Fibroblast of upper back skin (primary cell): ENCODE measurements around the gene ATP9B.

Experiments
- DNase-seq: peaks from one replicate; pipeline ENCODE4 v3.0.0-alpha.2; 2013

The ATP9B gene

DNA sequence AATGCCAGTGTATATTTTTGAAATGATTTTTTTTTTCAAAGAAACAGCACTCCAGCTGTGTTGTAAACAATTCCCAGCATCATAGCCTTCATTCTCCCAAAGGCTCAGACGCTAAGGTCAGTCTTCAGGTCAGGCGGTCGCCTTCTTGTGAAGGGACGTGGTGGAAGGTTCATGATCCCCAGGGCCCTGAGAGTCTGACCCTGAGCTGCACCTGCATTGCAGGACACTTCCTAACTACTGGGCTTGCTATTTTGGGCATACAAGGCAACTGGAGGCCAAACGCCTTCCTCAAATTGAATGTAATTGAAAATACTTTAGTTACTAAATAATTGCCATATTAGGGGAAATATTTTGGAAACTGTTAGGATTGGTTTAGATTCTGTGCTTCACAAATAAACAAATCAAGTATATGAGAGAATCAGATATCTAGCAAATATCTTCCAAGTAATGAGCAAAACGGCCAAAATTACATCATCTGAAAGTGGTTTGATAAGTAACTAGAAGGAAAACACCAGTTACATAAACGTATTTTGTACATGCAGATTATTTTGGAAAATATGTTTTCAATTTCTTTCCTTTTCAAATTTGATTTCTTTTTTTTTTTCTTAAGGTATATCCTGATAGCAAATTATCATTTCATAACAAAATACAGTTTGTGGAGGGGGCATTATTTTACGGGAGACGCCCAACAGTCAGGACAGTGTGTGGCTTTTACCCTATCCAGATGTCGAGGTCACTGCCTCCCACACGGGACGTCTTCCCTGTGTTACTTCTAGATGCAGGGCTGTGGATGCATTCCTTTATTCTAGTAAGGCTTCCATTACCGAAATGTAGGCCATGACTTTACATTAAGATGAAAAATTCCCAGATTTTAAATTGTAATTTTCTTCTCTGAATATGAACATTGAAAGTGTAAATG lies 136.0 kb downstream of the ATP9B start:
- no peak for DNase-seq

DNA sequence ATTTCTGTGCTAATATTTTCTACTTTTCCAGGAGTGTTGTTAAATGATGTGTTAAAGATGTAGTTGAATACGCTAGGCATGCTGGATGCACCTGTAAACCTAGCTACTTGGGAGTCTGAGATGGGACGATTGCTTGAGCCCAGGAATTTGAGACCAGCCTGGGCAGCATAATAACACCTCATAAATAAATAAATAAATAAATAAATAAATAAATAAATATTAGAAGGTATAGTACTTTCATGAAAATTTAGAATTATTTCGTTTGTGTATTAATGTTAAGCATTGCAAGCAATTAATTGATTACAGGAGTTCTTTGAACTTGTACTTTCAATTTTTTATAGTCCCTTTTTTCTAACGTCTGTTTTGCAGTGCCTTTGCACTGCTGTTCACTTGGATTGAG lies 137.2 kb downstream of the ATP9B start:
- no peak for DNase-seq

DNA sequence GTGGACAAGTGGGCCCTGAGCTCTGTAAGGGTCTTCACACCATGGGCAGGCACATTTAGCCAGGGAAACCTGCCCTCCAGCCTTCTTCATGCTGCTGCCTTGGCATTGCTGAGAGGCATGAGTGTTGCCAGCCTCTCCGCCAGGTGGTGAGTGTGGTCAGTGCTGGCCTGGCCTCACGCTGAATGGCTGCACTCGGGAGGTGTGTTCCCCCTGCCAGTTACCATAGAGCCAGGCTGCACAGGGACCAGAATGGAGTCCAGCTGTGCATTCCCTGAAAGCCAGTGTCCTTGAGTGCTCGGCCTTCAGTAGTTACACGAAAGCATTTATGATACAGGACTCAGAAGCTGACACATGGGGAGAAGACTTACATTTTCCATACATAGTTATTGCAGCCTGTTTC lies 139.7 kb downstream of the ATP9B start:
- no peak for DNase-seq

DNA sequence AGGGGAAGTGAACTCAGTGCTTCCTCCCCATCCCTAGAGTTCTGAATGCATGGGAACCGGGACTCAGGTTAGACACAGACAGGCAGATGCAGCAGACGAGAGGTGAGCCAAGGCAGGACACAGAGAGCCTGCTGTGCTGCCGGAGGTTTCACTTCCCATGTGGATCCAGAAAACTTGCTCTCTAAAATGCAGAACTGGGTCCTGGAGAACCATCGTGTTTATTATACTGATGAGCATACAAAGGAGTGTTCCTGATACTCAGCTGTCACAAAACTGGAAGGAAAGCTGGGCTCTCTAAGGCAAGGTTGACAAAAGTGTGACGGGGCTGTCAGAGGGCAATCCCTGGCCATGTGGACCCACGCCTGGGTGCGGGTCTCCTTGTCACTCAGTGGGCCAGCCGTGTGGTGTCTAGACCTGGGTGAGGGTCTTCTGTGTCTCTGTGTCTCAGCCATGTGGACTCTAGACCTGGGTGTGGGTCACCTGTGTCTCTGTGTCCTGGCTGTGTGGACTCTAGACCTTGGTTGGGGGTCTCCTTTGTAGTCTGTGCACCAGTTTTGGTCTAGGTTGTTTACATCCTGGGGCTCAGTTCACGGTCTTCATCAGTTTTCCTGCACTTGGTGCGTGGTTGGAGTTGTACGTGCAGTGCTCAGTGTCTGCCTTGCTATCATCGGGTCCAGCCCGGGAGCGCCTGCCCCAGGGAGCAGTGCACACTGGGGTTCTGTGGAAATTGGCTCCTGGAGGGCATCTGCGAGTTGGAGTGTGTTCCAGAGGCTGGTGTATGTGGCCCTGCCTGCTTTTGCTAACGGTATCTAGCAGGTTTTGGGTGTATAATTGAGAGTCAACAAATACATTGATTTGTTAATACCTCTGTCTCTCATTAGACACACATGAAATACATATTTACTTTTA lies 141.1 kb downstream of the ATP9B start:
- no peak for DNase-seq

DNA sequence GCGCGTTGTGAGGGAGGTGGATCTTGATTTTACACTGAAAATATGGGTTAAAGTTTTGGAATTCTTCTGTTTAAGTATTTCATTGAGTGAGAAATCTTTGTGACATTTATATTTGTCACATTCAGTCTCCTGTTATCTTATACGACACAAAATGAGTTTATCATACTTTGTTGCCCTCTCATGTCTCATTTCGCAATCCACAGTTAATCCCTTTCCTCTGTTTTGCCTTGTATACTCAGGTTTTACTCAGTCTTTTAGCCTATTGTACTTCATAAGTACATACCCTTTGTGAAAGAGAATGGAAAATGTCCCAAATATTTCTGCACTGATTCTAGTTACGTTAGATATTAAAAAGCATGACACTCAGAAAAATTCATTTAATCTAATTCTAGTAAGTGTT lies 142.7 kb downstream of the ATP9B start:
- no peak for DNase-seq

DNA sequence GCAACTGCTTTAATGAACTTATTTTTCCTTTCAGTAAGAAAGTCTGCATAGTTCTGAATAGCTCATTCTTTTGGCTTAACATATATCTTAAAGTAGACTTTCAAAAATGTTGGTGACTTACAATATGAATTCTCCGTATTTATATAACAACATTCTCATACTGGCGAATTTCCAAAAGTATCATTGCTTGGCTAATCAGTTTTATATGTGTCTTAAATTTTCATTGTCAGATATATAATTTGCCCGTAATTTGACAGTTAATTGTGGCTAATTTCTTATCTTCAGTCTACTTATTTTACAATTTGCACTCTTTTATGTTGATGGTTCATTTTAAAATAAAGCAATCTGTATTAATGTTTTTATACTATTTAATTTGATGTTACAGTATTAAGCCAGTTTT lies 144.9 kb downstream of the ATP9B start:
- DNase-seq, result no peak

DNA sequence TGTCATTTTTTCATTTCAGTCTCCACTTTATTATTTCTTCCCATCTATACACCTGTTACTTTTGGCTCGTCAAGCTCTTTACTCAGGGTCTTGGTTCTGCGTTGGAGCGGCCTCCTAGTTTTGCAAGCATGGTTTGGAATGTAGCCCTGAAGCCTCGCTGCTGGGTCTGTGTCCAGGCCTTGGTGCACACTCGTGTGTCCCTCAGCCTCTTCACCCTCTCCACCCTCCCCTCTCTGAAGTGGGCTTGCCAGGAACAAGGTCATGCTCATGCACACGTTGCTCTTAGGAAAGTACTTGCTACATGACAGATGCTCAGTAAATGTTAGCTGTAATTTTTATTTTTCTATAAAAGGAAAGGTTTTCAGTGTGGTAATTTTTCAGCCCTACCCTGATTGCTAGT lies 147.0 kb downstream of the ATP9B start:
- DNase-seq, result no peak

DNA sequence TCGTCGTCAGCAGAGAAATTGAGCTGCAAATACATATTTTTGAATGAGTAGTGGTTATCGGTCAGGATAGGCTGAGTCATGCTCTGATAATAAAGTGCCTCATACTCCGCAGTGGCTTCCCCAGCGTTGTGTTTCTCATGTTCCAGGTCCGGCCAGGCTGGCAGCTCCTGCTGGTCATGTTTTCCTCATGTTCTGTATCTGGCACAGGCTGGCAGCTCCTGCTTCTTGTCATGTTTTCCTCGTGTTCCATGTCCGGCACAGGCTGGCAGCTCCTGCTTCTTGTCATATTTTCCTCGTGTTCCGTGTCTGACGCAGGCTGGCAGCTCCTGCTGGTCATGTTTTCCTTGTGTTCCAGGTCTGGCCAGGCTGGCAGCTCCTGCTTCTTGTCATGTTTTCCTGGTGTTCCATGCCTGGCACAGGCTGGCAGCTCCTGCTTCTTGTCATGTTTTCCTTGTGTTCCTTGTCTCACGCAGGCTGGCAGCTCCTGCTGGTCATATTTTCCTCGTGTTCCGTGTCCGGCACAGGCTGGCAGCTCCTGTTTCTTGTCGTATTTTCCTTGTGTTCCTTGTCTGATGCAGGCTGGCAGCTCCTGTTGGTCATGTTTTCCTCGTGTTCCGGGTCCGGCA lies 148.9 kb downstream of the ATP9B start:
- no peak for DNase-seq

DNA sequence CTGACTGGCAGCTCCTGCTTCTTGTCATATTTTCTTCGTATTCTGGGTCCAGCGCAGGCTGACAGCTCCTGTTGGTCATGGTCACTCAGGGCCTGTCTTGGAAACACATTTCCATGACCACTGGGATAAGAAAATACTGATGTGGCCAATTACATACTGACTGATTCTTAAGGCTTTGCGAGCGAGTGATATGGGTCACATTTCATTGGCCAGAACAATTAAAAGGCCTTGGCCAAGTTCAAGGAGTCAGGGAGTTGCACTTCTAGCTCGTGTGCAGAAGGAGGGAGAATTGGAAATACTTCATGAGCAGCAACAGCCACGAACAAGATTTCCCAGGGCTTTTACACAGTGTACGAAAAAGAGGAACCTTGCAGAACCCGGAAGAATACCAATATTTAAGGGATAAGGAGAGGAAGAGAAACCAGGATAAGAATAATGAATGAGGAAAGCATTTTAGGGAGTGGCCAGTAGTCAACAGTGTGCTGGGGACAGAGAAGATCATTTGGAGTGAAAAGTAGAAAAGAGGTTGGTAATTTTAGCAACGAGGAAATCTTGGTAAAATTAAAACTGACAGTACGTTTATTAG lies 149.5 kb downstream of the ATP9B start:
- DNase-seq, result no peak

DNA sequence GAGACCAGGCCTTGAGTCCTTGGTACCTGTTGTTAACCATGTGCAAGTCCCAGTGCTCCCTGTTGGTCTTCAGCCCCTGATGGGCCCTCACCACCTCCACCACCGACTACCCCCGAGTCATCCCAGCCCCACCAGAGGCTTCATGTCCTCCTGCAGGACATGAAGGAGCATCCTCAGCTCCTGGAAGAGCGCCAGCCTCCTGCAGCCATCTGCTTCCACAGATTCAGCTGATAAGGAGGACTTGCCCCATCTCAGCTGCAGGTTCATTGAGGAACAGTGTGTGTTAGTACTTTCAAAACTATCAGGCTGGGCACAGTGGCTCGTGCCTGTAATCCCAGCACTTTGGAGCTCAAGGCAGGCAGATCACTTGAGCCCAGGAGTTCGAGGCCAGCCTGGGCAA lies 151.9 kb downstream of the ATP9B start:
- no peak for DNase-seq

DNA sequence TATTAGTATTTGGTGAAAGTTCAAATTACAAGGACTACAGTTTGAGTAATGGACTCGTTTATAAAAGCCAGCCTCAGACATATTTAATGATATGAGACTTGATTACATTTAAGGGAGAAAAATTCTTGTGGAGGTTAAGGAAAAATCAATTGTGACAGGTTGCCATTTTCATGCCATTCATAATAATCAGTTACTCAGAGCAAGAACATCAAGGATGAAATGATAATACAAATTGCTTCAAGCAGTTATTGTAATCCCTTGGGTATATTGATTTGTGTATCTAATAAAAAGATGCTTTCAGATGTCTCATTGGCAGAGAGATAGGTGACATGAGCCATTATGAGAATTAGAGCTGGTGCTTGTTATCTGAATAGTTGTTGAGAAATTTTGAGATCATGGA lies 153.6 kb downstream of the ATP9B start:
- no peak for DNase-seq

DNA sequence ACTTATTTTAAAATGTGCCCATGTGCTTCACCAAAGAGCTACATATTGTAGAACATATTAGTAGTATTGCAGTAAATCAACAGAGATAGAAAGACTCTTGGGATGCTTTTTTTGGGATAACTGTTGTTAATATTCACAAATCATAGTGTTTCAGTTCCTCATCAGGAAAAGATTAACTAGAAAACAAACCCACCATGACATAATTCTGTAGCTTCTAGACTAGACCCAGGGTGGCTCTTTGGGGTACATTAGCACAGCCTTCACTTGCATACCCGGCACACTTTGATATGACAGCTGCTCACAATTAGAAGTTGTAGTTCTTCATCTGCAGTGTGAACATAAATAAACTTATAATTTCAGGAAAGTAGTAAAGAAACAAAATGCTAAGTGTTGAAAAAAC lies 154.2 kb downstream of the ATP9B start:
- DNase-seq, result no peak

DNA sequence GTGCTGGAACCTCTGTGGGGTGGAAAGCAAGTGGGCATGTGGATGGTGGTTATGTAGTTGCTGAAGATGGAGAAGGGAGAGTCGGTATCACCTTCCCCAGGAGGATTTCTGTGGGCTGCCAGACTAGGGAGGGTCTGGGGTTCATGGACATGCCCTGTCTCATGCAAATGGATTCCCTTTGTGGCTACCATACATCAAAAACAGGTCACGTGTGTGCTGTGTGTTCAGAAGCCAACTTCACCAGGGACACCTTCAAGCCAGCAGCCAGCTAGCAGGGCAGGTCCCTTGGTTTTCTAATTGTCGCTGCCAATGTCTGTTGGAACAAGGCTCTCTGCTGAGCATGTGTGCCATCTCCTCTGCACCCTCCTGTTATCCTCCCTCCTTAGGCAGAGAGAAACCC lies 155.2 kb downstream of the ATP9B start:
- no peak for DNase-seq

DNA sequence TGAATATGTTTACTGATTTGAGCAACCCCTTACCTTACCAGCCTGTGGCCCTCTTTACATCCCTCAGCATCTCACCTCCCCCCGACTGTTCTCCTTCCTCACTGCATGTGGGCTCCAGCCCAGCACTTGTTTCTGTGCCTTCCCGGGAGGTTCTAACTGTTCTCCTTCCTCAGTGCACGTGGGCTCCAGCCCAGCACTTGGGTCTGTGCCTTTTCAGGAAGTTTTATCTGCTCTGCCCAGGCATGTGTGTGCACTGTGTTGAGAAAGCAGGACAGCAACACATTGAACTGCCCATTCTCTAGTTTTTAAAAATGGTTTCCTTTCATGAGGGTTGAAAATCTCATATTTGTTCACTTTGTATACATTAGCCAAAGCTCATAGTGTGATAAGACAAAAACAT lies 158.4 kb downstream of the ATP9B start:
- DNase-seq, result no peak

DNA sequence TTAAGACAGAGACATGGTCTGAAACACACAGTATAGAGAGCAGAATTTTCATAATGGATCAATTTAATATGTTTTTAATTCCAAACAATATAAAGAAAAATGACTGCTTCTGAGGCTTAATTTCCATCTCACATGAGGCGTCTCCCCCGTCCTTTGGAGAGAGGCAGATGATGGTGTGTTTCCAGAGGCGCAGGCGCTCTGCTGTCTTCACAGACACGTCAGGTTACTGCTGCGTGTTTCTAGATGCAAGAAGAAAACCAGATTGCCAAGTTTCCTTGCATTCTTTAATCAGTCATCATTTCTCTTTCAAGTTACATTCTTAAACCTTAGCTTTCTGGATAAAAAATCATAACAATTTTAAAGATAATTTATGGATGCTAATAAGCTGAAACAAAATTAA lies 160.2 kb downstream of the ATP9B start:
- no peak for DNase-seq

DNA sequence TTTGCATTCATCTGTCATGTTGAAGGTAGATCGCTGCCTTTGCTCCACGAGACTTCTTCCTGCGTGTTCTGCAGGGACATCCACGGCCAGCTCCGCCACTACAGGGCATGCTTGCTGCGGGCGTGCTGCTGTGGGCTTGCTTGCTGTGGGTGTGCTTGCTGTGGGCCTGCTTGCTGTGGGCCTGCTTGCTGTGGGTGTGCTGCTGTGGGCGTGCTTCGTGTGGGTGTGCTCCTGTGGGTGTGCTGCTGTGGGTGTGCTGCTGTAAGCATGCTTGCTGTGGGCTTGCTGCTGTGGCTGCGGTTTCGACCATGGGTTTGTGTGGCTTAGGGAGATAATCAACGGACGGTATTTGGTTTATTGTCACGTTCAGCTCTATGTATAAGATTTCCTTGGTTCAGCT lies 165.2 kb downstream of the ATP9B start:
- DNase-seq, result no peak

DNA sequence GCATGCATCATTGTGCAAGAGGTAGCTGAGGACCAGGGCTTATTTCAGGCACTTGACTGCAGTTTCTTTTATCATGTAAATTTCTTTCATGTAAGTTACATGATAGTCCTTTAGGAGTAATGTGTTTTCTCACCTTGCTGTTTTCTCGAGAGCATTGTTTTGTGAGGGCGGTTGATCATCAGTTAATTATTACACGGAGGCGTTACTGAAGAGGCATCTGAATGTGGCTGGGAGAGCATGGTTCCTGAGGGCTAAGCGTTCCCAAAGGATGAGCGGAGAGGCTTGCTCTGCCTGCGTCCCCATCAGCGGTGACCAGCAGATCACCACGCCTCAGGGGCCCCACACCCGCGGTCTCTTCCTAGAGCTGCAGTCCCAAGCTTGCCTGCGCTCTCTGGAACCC lies 170.4 kb downstream of the ATP9B start:
- no peak for DNase-seq

DNA sequence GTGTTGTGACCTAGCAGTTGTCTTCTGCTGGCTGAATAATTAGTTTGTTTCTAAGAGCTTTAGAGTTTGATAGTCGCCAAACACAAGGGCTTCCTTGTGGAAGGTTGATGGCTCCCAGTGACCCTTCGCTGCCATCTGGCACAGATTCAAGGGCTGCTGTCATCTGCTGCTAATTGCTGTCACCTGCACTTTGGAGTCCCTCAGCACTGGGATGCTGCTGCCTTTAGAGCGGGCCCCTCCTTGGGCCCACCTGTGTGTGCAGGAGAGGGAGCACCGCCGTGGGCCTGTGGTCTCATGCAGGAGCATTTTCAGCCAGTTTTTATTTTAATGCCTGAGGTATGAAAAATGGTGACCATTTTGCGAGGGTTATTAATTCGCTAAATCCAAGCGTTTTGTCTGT lies 172.6 kb downstream of the ATP9B start:
- no peak for DNase-seq

DNA sequence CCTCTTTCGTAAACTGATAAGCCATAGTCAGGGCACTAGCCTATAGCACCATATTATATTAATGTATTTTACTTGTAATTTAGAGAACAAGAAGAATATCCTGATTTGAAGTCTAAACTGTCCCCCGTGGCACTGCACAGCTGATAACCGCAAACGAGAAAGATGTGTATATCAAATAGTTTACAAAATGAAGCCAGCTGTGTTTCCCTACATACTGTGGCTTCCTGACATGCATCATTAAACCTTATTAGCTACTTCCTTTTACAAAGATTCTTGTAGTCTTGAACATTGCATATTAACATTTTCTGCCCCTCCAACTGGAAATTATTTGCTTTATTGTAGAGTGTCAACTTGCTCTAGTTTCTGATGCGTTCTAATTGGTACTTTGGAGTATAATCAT lies 173.1 kb downstream of the ATP9B start:
- DNase-seq, result peak; percentile 8

DNA sequence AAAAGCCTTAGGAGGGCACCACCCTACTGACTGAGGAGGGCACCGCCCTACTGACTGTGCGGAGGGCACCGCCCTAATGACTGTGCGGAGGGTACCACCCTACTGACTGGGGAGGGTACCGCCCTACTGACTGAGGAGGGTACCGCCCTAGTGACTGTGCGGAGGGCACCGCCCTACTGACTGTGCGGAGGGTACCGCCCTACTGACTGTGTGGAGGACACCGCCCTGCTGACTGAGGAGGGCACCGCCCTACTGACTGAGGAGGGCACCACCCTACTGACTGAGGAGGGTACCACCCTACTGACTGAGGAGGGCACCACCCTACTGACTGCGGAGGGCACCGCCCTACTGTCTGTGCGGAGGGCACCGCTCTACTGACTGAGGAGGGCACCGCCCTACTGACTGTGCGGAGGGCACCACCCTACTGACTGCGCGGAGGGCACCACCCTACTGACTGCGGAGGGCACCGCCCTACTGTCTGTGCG lies 176.4 kb downstream of the ATP9B start:
- no peak for DNase-seq

DNA sequence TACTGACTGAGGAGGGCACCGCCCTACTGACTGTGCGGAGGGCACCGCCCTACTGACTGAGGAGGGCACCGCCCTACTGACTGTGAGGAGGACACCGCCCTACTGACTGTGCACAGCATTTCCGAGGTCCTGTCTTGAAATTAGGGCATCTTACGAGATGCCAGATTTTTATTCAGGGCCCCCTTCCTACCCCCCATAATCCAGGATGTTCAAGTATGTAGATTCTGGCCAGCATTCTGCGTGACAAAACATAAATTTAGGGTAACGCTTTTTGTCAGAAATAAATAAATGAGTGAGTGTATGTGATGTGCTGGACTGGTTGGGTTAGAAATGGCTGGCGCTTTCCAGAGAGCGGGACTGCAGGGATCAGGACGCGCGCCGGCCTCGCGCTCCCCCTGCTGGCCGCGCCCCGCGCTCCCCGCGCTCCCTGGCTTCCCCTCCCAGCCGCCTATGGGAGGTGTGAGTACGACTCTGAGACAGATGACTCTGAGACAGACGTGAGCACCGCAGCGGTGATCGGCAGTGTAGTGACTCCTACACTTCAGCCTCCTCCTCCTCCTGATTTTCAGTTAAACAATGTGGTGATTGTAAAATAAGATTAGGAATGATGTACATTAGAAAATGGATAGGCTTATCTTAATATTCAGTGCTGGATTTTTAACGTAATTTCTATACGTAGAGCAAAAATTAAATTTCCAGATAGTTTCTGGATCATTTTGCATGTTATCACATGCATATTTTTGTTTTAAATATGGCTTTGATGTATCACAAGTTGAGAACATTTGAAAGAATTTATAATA lies 177.3 kb downstream of the ATP9B start:
- DNase-seq, result peak; percentile 67

DNA sequence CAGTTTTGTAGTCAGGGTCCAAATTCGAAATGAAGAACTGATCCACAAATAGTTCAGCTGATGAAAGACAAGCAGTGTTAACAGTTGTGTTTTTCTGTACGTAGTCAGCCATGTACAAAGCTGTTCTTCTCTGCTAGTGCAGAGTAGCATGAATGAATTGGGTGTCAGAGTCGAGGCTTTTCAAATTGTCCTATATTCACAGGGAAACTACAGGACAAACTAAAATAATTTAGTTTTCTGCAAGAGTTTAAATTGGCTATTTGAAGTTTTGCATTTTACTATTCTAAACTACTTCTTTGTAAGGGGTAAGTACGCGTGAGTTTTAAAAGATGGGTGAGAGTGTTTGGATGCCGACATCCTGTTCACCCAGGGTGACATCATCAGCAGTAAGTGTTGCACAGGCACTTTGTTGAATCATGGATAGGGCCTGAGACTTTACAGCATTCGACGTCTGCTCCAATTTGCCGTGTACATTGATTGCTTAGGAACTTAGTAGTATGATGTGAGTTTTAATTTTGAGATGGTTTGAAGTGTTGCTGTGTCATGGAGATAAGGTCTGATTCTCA lies 179.4 kb downstream of the ATP9B start:
- DNase-seq, result no peak
